Activated CD4-positive, alpha-beta T cell treated with anti-CD3 and anti-CD28 coated beads for 24 hours (primary cell): Measurements from ENCODE around the gene TCTN1.
"Not testable (repeated sequence)": the region's sequence is repeated elsewhere in the genome, so short reads cannot be mapped to it uniquely, and the experiment has no call there.

ENCODE experiments used
- DNase-seq, 2 donors: peaks; one replicate each; pipeline ENCODE4 v3.0.0-alpha.2; 2020; ENCODE audit warnings: low read depth in 2 of 2

Gene TCTN1

GRCh38 chr12:110638796-110639195, 24.9 kb downstream of the TCTN1 start:
- no peak for DNase-seq

DNA sequence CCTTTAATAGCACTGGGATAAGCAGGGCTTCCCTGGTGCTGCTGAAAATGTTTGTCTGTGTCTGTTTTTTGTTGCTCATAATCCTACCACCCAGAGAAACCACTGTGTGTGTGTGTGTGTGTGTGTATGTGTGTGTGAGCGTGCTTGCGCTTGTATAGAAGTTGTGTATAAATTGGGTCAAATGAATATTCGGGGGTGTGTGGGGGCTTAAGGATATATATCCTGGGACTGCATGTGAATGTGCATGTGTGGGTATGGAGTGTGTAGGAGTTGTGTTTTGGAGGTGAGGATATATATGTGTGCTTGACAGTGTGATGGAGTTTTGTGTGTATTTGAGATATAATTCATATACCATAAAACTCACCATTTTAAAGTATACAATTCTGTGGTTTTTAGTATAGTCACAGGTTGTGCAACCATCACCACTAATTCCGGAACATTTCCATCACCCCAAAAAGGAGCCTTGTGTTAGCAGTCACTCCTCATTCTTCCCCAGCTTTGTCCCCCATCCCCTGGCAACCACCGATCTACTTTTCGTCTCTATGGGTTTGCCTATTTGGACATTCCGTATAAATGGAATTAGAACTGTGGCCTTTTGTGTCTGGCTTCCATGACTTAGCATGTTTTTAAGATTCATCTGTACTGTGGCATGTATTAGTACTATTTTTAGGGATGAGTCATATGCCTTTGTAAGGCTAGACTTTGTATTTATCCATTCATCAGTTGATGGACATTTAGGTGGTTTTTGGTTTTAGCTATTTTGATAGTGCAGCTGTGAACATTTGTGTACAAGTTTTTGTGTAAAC, 25.6 kb downstream of the TCTN1 start:
- no peak for DNase-seq

DNA sequence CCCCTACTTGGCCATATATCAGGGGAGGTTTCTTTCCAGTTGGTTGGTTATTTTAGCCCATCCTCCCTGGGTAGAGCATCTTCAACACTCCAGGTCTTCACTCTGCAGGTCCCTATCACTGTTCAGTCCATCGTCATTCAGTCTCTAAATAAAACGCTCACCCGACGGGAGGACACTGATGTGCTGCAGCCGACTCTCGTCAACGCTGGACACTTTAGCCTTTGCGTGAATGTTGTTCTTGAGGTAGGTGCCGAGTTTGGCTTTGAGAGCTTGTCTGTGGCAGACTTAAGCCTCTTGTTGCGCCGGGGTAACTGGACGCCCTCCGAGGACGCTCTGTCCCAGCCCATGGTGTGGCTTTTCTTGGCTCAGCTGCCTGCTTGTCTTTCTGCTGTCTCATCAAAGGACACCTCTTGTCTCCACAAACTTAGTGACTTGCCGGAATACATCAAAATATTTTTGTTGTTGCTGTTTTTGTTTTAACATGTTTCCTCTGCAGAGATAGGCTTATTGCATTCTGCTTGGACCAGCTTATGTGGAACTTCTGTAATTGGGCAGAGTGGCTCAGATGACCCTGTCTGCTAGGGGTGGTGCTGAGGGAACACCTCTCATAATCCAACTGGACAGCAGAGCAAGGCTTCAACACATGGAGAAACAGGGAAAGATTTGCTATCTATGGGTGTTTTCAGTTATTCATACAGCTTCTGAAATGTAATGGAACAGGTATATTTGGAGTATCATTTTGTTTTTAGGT, 26.5 kb downstream of the TCTN1 start:
- no peak for DNase-seq

DNA sequence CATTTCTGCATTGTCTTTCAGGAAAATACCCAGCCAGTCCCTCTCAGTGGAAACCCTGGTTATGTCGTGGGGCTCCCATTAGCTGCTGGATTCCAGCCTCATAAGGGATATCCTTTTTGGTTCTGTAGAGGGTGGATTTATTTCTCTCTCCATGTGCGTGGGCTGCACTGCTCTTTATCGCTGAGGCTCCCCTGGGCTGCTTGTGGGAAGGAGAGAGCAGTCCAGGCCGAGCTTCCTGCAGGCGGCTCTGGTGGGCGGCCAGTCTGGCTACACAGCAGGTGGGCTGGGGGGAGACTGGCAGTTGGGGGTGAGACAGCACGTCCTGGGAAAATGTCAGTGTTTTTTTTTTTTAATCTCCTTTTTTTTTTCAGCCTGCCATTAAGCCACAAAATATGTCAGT, 27.6 kb downstream of the TCTN1 start:
- no peak for DNase-seq

GRCh38 chr12:110647631-110648040, 33.7 kb downstream of the TCTN1 start:
- no peak for DNase-seq

DNA sequence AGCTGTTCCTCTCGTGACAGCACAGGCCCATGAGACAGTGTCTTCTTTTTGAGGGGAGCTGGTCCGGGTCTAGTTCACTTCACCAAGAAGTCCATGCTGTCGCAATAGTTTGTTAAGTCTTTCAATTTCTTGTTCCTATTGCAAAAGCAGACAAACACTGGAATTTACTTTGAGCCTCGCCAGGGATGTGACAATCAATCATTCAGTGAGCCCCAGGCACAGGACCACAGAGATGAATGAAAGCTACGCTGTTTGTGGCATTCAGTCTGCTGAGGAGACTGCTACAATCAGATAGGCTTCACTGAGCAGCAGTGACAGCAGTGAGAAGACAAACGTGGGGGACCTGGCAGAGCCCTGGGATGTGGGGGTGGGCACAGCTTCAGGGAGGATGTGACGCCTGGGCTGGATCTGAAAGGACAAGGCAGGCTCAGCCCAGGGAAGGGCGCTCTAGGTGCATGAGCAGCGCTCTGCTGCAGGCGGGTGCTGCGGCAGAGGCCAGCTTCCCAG, 35.5 kb downstream of the TCTN1 start:
- DNase-seq, result no peak

GRCh38 chr12:110654238-110654637, 40.3 kb downstream of the TCTN1 start:
- not testable (repeated sequence) for DNase-seq

GRCh38 chr12:110656071-110656655, 42.2 kb downstream of the TCTN1 start:
- DNase-seq, result no peak

DNA sequence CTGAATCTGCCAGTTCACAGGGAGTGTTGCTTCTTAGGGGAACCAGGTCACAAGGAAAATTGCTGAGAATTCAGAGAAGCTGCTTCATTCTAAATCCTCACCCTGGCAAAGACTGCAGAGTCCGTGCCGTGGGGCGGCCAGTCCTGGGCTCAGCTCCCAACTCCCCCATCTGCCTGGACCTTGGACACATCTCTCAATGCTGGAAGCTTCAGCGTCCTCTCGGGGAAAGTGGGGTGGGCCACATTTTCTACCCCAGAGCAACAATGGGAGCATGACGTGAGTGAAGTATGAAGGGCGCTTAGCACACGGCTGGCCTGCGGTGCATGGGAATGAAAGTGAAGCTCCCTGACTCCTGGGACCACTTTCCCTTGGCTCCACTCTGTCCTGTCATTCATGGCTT, 43.8 kb downstream of the TCTN1 start:
- DNase-seq, result no peak

DNA sequence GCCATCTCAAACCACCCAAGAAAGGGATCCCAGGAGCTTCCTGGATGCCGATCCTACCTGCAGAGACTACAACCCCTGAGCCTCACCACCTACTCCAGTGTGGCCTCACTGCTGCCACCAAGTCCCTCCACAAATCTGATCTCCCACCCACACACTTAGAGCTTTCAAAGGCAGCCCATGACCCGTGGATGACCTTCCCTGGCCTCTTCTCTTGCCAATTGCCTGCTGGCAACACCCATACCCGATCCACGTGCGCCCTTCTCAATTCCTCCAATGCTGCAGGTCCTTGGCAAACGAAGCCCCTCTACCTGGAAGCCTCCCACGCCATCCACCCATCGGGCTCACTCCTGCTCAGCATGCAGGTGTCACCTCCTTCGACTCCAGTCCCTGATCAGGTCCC, 44.3 kb downstream of the TCTN1 start:
- DNase-seq, result no peak

GRCh38 chr12:110658878-110659277, 44.9 kb downstream of the TCTN1 start:
- no peak for DNase-seq

DNA sequence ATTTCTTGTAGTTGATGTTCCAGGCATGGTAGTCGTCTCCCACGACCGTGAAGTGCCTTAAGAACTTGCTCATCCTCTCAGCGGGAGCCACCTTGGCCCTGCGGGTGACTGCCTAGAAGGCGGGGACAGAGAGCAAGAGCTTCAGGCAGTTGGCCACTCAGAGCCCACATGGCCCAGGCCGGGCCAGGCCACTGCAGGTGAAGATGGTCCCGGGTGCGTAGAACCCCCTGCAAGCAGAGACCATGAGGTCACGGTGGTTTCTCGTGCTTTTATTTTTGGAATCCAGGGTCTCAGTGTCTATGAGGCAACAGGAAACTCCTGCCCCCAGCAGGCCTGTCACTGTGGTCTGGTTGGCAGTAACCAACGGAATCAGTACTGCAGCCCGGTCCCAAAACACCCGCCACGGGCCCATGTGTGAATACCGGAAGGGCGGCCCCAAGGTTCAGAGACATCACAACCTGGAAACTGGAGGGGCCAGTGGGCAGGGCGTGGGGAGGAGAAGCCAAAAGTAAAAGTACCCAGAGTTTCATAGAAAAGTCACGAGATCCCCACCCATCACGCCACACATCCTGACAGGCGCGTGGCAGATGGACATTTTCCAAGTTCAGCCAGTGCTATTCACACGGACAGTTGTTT, 47.5 kb downstream of the TCTN1 start:
- peak; percentile 27 to 44 for DNase-seq

DNA sequence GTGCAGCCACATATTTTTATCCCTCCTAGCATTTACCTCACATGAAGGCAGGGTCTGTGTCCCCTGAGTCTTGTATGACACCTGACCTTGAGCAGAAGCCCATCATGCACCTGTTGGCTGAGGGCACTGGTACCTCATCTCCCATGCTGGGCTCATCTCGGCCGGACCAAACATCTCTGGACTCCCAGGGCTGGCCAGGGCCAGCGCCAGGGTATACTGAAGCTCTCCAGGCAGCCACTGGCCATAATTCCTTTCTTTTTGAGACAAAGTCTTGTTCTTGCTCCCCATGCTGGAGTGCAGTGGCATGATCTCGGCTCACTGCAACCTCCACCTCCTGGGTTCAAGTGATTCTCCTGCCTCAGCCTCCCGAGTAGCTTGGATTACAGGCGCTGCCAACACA, 53.0 kb downstream of the TCTN1 start:
- no peak for DNase-seq

DNA sequence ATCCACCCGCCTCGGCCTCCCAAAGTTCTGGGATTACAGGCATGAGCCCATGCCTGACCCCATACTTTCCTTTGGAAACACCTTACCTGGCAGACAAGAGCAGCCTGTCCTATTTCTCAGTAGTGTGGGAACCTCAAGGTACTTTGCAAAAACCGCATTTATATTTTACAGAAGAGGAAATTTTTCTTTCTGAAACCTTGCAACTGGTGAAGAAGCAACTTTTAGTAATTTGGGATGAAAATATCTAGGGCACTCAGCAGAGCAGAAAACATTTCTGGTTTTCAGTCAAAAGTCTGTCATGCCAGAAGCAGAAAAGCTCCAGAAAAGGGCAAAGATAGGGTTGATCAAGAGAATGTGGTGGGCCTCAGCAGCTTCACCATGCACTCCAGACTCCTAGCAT, 53.7 kb downstream of the TCTN1 start:
- no peak for DNase-seq

DNA sequence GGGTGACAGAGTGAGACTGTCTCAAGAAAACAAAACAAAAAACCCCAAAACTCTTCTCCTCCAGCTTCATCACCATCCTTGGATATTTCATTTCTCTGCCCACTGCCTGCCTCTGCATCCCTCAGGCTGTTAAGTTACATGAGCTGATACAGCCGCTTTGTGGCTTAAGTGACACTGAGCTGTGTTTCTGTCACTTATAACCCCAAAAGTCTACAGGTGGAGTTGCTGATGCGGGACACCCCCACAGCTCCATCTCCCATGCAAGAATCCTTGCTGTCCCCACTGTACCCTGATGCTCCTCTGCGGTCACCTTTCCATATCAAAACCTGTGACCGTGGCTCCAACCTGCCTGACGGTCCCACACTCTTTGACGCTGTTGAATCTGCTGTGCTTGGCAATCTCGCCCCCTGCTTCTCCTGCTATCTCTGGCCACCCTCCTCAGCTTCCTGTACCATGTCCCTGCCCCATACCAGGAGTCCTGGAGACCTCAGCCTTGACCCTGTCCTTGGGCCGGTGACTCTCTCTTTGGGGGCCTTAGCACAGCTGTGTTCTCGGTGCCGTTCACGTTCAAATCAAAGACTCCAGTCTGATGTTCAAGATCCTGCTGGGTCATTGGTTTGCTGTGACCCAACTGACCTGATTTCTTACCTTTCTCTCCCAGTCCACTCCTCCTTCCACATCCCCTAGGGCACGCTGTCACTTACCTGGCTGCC, 54.7 kb downstream of the TCTN1 start:
- no peak for DNase-seq

- DNase-seq, result no peak
Measured at GRCh38 chr12:110669193-110669502, 55.2 kb downstream of the TCTN1 start.

GRCh38 chr12:110670161-110670701, 56.3 kb downstream of the TCTN1 start:
- peak in 1 of 2 donors; percentile 15 for DNase-seq

GRCh38 chr12:110676171-110676570, 62.2 kb downstream of the TCTN1 start:
- DNase-seq, result no peak

DNA sequence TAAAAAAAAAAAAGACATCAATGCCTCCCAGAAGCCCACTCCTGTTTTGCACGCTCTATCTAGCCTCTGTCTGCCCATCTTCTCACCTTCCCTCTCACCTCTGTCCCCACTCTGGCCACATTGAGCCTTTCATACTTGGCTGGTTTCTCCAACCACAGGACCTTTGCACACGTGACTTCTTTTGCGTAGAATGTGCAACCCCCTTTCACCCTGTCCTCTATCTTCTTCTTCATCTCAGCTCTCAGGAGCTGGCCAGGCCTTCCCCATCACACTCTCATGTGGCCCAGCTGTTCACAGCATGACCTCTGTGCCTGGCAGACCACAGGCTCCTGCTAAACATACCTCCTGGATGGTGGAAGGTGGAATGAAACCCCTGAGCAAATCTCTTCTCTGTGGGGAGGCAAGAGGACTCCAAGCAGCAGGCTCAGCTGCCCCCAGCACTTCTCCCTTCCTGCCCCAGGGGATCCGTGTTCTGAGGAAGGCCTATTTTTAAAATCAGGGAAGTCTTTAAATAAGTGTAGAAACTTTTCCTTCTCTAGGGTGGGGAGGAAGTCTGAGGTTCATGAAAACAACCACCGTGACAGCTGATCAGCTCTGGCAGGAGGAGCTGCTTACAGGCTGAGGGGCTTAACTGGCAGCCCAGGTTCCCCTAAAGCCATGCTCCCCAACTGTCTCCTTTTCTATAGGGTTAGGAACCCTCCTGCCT, 63.4 kb downstream of the TCTN1 start:
- no peak for DNase-seq

DNA sequence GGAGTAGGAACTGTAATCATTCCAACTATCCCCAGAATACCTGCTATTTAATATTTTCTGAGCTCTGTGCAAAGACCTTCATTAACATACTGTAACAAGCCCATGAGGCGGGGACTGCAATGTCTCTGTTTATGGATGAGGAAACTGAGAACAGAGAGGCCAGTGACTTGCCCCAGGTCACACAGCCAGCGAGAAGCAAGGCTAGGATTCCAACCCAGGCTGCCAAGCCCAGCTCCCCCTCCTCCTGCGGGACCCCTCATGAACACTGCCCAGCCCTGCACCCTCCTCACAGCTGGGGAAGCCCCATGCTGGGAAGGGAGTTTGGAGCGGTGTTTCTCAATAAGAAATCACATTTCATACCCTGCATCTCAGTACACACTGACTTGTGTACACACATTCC, 64.1 kb downstream of the TCTN1 start:
- no peak for DNase-seq

GRCh38 chr12:110679201-110679600, 65.3 kb downstream of the TCTN1 start:
- DNase-seq, result no peak
